Activated CD4-positive, CD25-positive, alpha-beta regulatory T cell treated with anti-CD3 and anti-CD28 coated beads, Interleukin-2, amount 50 U/mL, for 16 hours (primary cell): ENCODE data around the gene KANK3.

ENCODE experiments used
- DNase-seq: peaks from one replicate; pipeline ENCODE4 v3.0.0-alpha.2; 2020; ENCODE audit warnings: low read depth, low spot score

The KANK3 gene

GRCh38 chr19:8340341-8341096 lies 2.5 kb downstream of the KANK3 start:
- DNase-seq, result no peak

- no peak for DNase-seq
Observed at GRCh38 chr19:8338835-8339234, 4.2 kb downstream of the KANK3 start.

- DNase-seq, result no peak
Observed at GRCh38 chr19:8337728-8338127, 5.3 kb downstream of the KANK3 start.

- no peak for DNase-seq
Observed at GRCh38 chr19:8336660-8337059, 6.4 kb downstream of the KANK3 start.

- no peak for DNase-seq
Observed at GRCh38 chr19:8336072-8336569, 6.9 kb downstream of the KANK3 start.

GRCh38 chr19:8335343-8336071 lies 7.6 kb downstream of the KANK3 start:
- DNase-seq, result no peak

GRCh38 chr19:8334458-8335342 lies 8.4 kb downstream of the KANK3 start:
- no peak for DNase-seq

GRCh38 chr19:8333767-8334457 lies 9.2 kb downstream of the KANK3 start:
- no peak for DNase-seq

GRCh38 chr19:8332976-8333766 lies 9.9 kb downstream of the KANK3 start:
- DNase-seq, result no peak

- no peak for DNase-seq
Observed at GRCh38 chr19:8331263-8331845, 11.7 kb downstream of the KANK3 start.

GRCh38 chr19:8329996-8330395 lies 13.1 kb downstream of the KANK3 start:
- DNase-seq, result no peak

GRCh38 chr19:8325454-8325853 lies 17.6 kb downstream of the KANK3 start:
- DNase-seq, result no peak

- no peak for DNase-seq
Observed at GRCh38 chr19:8324186-8325050, 18.6 kb downstream of the KANK3 start.

GRCh38 chr19:8323781-8324185 lies 19.3 kb downstream of the KANK3 start:
- DNase-seq, result no peak

- DNase-seq, result no peak
Observed at GRCh38 chr19:8322638-8322997, 20.4 kb downstream of the KANK3 start.

GRCh38 chr19:8321986-8322637 lies 20.9 kb downstream of the KANK3 start:
- no peak for DNase-seq

- DNase-seq, result peak; percentile 96
Observed at GRCh38 chr19:8321067-8321985, 21.7 kb downstream of the KANK3 start, which contains the start of the genes NDUFA7 and RPS28. NDUFA7 (minus strand) TSS chr19:8321375; CDS start chr19:8321358, 17 bp downstream. RPS28 (plus strand) TSS chr19:8321496; CDS start chr19:8321531, 35 bp downstream.
